H9 (cell line): Measurements from ENCODE around the gene MYH15. TPM values are rescaled to one million over a fixed set of nuclear protein-coding genes. Genes with fewer than 3 reads are reported as not detected.

ENCODE experiments used
- DNase-seq: peaks from one replicate; pipeline ENCODE4 v3.0.0-alpha.2; 2017
- H2AFZ ChIP-seq: one replicate; pipeline ENCODE4 v1.6.1; 2013; ENCODE audit warnings: mild to moderate bottlenecking, low read length, control low read depth, moderate library complexity
- H2AK5ac ChIP-seq: 2 replicates; pipeline ENCODE4 v1.6.1; 2013; ENCODE audit warnings: low read length, control low read depth, mixed read lengths; ENCODE audit not compliant: insufficient read length
- H2BK120ac ChIP-seq: one replicate; pipeline ENCODE4 v1.6.1; 2013; ENCODE audit warnings: low read depth, mild to moderate bottlenecking, low read length, control low read depth, inconsistent platforms; ENCODE audit not compliant: poor library complexity, severe bottlenecking
- H2BK12ac ChIP-seq: 2 replicates; pipeline ENCODE4 v1.6.1; 2013; ENCODE audit warnings: low read length, control low read depth, mixed read lengths, low read depth; ENCODE audit not compliant: insufficient read length
- H2BK15ac ChIP-seq: 2 replicates; pipeline ENCODE4 v1.6.1; 2013; ENCODE audit warnings: low read depth, low read length, control low read depth
- H2BK20ac ChIP-seq: one replicate; pipeline ENCODE4 v1.6.1; 2013; ENCODE audit warnings: low read depth, mild to moderate bottlenecking, low read length, control low read depth, inconsistent platforms; ENCODE audit not compliant: poor library complexity, severe bottlenecking
- H2BK5ac ChIP-seq: 2 replicates; pipeline ENCODE4 v1.6.1; 2013; ENCODE audit warnings: low read length, control low read depth, mixed read lengths; ENCODE audit not compliant: insufficient read length
- H3K14ac ChIP-seq: 2 replicates; pipeline ENCODE4 v1.6.1; 2013; ENCODE audit warnings: low read length, control low read depth; ENCODE audit not compliant: insufficient read depth
- H3K18ac ChIP-seq: 2 replicates; pipeline ENCODE4 v1.6.1; 2013; ENCODE audit warnings: low read depth, mild to moderate bottlenecking, mixed read lengths, low read length, control low read depth; ENCODE audit not compliant: insufficient read length
- H3K23ac ChIP-seq: 2 replicates; pipeline ENCODE4 v1.6.1; 2013; ENCODE audit warnings: low read length, control low read depth, mixed read lengths, low read depth; ENCODE audit not compliant: insufficient read length
- H3K23me2 ChIP-seq: 2 replicates; pipeline ENCODE4 v1.6.1; 2013; ENCODE audit warnings: low read depth, mild to moderate bottlenecking, mixed read lengths, low read length, control low read depth; ENCODE audit not compliant: insufficient read length, poor library complexity, severe bottlenecking
- H3K27ac ChIP-seq: 2 replicates; pipeline ENCODE4 v1.5.1; 2013; ENCODE audit warnings: low read length, control low read depth, mixed read lengths, low read depth; ENCODE audit not compliant: insufficient read length
- H3K27me3 ChIP-seq: 2 replicates; pipeline ENCODE4 v1.6.1; 2013; ENCODE audit warnings: low read length, control low read depth, inconsistent platforms; ENCODE audit not compliant: insufficient read depth
- H3K4ac ChIP-seq: 2 replicates; pipeline ENCODE4 v1.6.1; 2013; ENCODE audit warnings: low read depth, mild to moderate bottlenecking, control low read depth, inconsistent platforms, low read length, moderate library complexity
- H3K4me1 ChIP-seq: 2 replicates; pipeline ENCODE4 v1.6.1; 2013; ENCODE audit warnings: low read length, control low read depth, inconsistent platforms; ENCODE audit not compliant: insufficient read depth
- H3K4me2 ChIP-seq: 2 replicates; pipeline ENCODE4 v1.6.1; 2013; ENCODE audit warnings: low read length, control low read depth, mixed read lengths; ENCODE audit not compliant: insufficient read length, insufficient read depth
- H3K56ac ChIP-seq: 2 replicates; pipeline ENCODE4 v1.6.1; 2013; ENCODE audit warnings: low read depth, mild to moderate bottlenecking, mixed read lengths, low read length, control low read depth; ENCODE audit not compliant: insufficient read length
- H3K79me1 ChIP-seq: 2 replicates; pipeline ENCODE4 v1.6.1; 2013; ENCODE audit warnings: low read depth, mild to moderate bottlenecking, moderate library complexity, low read length, control low read depth, inconsistent platforms; ENCODE audit not compliant: insufficient read depth, poor library complexity, severe bottlenecking
- H3K79me2 ChIP-seq: 2 replicates; pipeline ENCODE4 v1.6.1; 2013; ENCODE audit warnings: low read length, control low read depth, inconsistent platforms; ENCODE audit not compliant: insufficient read depth
- H3K9ac ChIP-seq: 2 replicates; pipeline ENCODE4 v1.6.1; 2013; ENCODE audit warnings: low read length, control low read depth, mixed read lengths; ENCODE audit not compliant: insufficient read length; ENCODE audit errors: extremely low read depth
- H3K9me3 ChIP-seq: one replicate; pipeline ENCODE4 v1.6.1; 2013; ENCODE audit warnings: low read depth, low read length, inconsistent platforms; ENCODE audit not compliant: control insufficient read depth
- H3T11ph ChIP-seq: one replicate; pipeline ENCODE4 v1.6.1; 2013; ENCODE audit warnings: mild to moderate bottlenecking, low read length, control low read depth, inconsistent platforms
- H4K20me1 ChIP-seq: one replicate; pipeline ENCODE4 v1.6.1; 2013; ENCODE audit not compliant: control insufficient read depth, insufficient read length, insufficient read depth
- H4K5ac ChIP-seq: 2 replicates; pipeline ENCODE4 v1.6.1; 2013; ENCODE audit warnings: low read depth, mild to moderate bottlenecking, mixed read lengths, low read length, control low read depth; ENCODE audit not compliant: insufficient read length
- H4K8ac ChIP-seq: replicated peaks from 2 replicates; pipeline ENCODE4 v1.6.1; 2013; ENCODE audit warnings: low read length, control low read depth, mixed read lengths, low read depth; ENCODE audit not compliant: insufficient read length
- H4K91ac ChIP-seq: 2 replicates; pipeline ENCODE4 v1.6.1; 2013; ENCODE audit warnings: low read depth, mild to moderate bottlenecking, moderate library complexity, mixed read lengths, low read length, control low read depth; ENCODE audit not compliant: insufficient read length
- H3K27ac Mint-ChIP-seq, 3 experiments: 2 replicates in 2 of 3; 3 replicates in 1 of 3; pipeline ENCODE4 v1.8.0; 2020 to 2021; ENCODE audit warnings: mixed read lengths in 3 of 3, mild to moderate bottlenecking in 1 of 3, moderate library complexity in 1 of 3
- H3K27me3 Mint-ChIP-seq: 2 replicates; pipeline ENCODE4 v1.8.0; 2021; ENCODE audit warnings: low read depth, mild to moderate bottlenecking, moderate library complexity, mixed read lengths
- H3K36me3 Mint-ChIP-seq, 3 experiments: 2 replicates in 2 of 3; 3 replicates in 1 of 3; pipeline ENCODE4 v1.8.0; 2020 to 2021; ENCODE audit warnings: low read depth in 3 of 3, mixed read lengths in 3 of 3; ENCODE audit not compliant: insufficient read depth in 1 of 3
- H3K4me1 Mint-ChIP-seq, 2 experiments: 2 replicates each; pipeline ENCODE4 v1.8.0; 2020; ENCODE audit warnings: mixed read lengths in 2 of 2
- H3K4me3 Mint-ChIP-seq, 2 experiments: 2 replicates in 1 of 2; 3 replicates in 1 of 2; pipeline ENCODE4 v1.8.0; 2020 to 2021; ENCODE audit warnings: mild to moderate bottlenecking in 2 of 2, mixed read lengths in 2 of 2, moderate library complexity in 1 of 2
- H3K9me3 Mint-ChIP-seq, 2 experiments: 2 replicates in 1 of 2; 3 replicates in 1 of 2; pipeline ENCODE4 v1.8.0; 2020; ENCODE audit warnings: mild to moderate bottlenecking in 2 of 2, mixed read lengths in 2 of 2, moderate library complexity in 1 of 2
- CTCF ChIP-seq: fragments of 200-600 bp; sonication (generic); conservative IDR thresholded peaks from 3 replicates; pipeline ENCODE4 v1.8.0; 2021; ENCODE audit warnings: antibody characterized with exemption, mild to moderate bottlenecking
- WGBS: extraction: QIAGEN DNeasy Blood & Tissue Kit; methylation state at CpG from one replicate; pipeline ENCODE4 v1.1.7; 2013; ENCODE audit warnings: missing lambda C conversion rate, low lambda C conversion rate, mixed read lengths; ENCODE audit not compliant: insufficient read length; ENCODE audit errors: extremely low coverage; 5-methylcytosine and 5-hydroxymethylcytosine counted together
- total RNA-seq: library from RNA; stranded (reverse); gene quantifications from 2 replicates; pipeline ENCODE4 v1.2.1, GENCODE V29; 2021

MYH15 gene
- total RNA-seq, 1 experiment from 2014 or later: 0.13 TPM

GRCh38 chr3:108343491-108343890 lies 166.9 kb downstream of the MYH15 start:
- no peak overlapping the region for H2BK15ac ChIP-seq
- H3T11ph ChIP-seq: no peak overlapping the region
- H3K23ac ChIP-seq: no peak overlapping the region
- H3K27ac ChIP-seq: no peak overlapping the region
- Mint-ChIP-seq H3K27me3 (no peaks in the 10 kb centered on the region), H3K4me3 (no peak overlapping the region), H3K27ac (no peak overlapping the region), H3K9me3 (no peaks in the 10 kb centered on the region), H3K36me3 (no peaks in the 10 kb centered on the region; a peak in 1 of 7 replicates), H3K4me1 (peaks cover 3 to 5% of the 10 kb centered on the region in 2 experiments)
- no peak overlapping the region for H2BK120ac ChIP-seq
- no peak overlapping the region for H2BK12ac ChIP-seq
- H2AFZ ChIP-seq: no peak overlapping the region
- WGBS: no CpG with 5 or more reads among the region's 4 CpGs
- no peak overlapping the region for H3K4ac ChIP-seq
- no peak overlapping the region for H3K14ac ChIP-seq
- no peak overlapping the region for H4K8ac ChIP-seq
- no peak overlapping the region for H4K91ac ChIP-seq
- no peak overlapping the region for H3K18ac ChIP-seq
- no peak for TF ChIP-seq CTCF
- H3K23me2 ChIP-seq: no peaks in the 10 kb centered on the region
- H3K79me1 ChIP-seq: no peaks in the 10 kb centered on the region
- no peaks in the 10 kb centered on the region for H3K79me2 ChIP-seq
- no peak overlapping the region for H2AK5ac ChIP-seq
- no peak overlapping the region for H2BK5ac ChIP-seq
- no peak overlapping the region for H4K5ac ChIP-seq
- no peaks in the 10 kb centered on the region for H3K9me3 ChIP-seq
- H3K56ac ChIP-seq: no peak overlapping the region
- no peaks in the 10 kb centered on the region for H4K20me1 ChIP-seq
- H3K4me2 ChIP-seq: no peak overlapping the region
- no peaks in the 10 kb centered on the region for H3K4me1 ChIP-seq
- no peaks in the 10 kb centered on the region for H3K27me3 ChIP-seq
- no peak overlapping the region for H2BK20ac ChIP-seq
- no peak for DNase-seq
- no peak overlapping the region for H3K9ac ChIP-seq
